Measurements from ENCODE around the gene CHD9.
"Not testable (repeated sequence)": the region's sequence is repeated elsewhere in the genome, so short reads cannot be mapped to it uniquely, and the experiment has no call there.

CHD9 gene

DNA sequence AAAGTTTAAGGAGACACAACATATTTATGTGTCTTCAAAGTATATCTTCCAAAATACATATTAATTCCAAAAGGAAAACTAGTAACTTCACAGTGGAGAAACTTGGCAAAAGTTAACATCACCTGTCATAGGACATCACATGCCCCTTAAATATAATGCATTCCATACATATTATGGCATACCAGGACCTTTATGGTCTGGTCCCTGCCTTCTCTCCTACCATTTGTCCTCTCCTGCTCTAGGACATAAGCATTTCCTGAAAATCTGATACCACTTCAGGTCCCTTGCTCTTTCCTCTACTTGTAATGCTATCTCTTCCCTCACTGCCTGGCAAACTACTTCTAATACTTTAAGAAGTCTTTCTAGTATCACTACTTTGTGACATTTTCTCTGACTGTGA is 211.4 kb downstream of the CHD9 start:
- no peaks in the 10 kb centered on the region for H4K20me1 ChIP-seq (ENCODE audit: low read depth, low read length)
- no peak overlapping the region for H3K27ac ChIP-seq (ENCODE audit: low read depth, low read length)
- H3K4me2 ChIP-seq (ENCODE audit: low read depth, low read length, poor library complexity, severe bottlenecking), result no peak overlapping the region
- no peak overlapping the region for H3K4me3 ChIP-seq (ENCODE audit: insufficient read depth, low read length, poor library complexity, severe bottlenecking)
- TF ChIP-seq, protein P1, sequence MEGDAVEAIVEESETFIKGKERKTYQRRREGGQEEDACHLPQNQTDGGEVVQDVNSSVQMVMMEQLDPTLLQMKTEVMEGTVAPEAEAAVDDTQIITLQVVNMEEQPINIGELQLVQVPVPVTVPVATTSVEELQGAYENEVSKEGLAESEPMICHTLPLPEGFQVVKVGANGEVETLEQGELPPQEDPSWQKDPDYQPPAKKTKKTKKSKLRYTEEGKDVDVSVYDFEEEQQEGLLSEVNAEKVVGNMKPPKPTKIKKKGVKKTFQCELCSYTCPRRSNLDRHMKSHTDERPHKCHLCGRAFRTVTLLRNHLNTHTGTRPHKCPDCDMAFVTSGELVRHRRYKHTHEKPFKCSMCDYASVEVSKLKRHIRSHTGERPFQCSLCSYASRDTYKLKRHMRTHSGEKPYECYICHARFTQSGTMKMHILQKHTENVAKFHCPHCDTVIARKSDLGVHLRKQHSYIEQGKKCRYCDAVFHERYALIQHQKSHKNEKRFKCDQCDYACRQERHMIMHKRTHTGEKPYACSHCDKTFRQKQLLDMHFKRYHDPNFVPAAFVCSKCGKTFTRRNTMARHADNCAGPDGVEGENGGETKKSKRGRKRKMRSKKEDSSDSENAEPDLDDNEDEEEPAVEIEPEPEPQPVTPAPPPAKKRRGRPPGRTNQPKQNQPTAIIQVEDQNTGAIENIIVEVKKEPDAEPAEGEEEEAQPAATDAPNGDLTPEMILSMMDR (IDR thresholded peaks at IDR 0.05; ENCODE audit: insufficient read depth, low read length, poor library complexity, severe bottlenecking), result no peak
- no peak for TF ChIP-seq EZH2phosphoT487 (conservative IDR thresholded peaks at IDR 0.05; ENCODE audit: low read length)
- H2AFZ ChIP-seq (ENCODE audit: low read depth, low read length, severe bottlenecking), result no peak overlapping the region
- no peaks in the 10 kb centered on the region for H3K27me3 ChIP-seq (ENCODE audit: low read length)
- H3K36me3 ChIP-seq (ENCODE audit: low read length), result peaks cover 45% of the 10 kb centered on the region; the same call in 1 of the 2 replicates
- no peaks in the 10 kb centered on the region for H3K79me2 ChIP-seq (ENCODE audit: insufficient read depth, low read length)
- no peaks in the 10 kb centered on the region; the same call in 1 of the 2 replicates for H3F3A ChIP-seq (ENCODE audit: insufficient read depth)
- no peak overlapping the region for H3K9ac ChIP-seq (ENCODE audit: low read length)
- H3K9me2 ChIP-seq (replicated peaks; ENCODE audit: insufficient read depth, low read length), result no peaks in the 10 kb centered on the region
- no peaks in the 10 kb centered on the region for H3K9me3 ChIP-seq (ENCODE audit: insufficient read depth, low read length)

DNA sequence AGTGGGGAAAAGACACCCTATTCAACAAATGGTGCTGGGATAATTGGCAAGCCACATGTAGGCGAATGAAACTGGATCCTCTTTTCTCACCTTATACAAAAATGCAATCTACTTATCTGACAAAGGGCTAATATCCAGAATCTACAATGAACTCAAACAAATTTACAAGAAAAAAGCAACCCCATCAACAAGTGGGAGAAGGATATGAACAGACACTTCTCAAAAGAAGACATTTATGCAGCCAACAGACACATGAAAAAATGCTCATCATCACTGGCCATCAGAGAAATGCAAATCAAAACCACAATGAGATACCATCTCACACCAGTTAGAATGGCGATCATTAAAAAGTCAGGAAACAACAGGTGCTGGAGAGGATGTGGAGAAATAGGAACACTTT is 223.7 kb downstream of the CHD9 start:
- not testable (repeated sequence) for H2AFZ ChIP-seq (ENCODE audit: low read depth, low read length, severe bottlenecking); H3K4me3 ChIP-seq (ENCODE audit: insufficient read depth, low read length, poor library complexity, severe bottlenecking); H3K27me3 ChIP-seq (ENCODE audit: low read length); H3K9ac ChIP-seq (ENCODE audit: low read length); H3K9me3 ChIP-seq (ENCODE audit: insufficient read depth, low read length); H4K20me1 ChIP-seq (ENCODE audit: low read depth, low read length); H3K9me2 ChIP-seq (replicated peaks; ENCODE audit: insufficient read depth, low read length); H3K27ac ChIP-seq (ENCODE audit: low read depth, low read length); H3K4me2 ChIP-seq (ENCODE audit: low read depth, low read length, poor library complexity, severe bottlenecking); H3K79me2 ChIP-seq (ENCODE audit: insufficient read depth, low read length)
- Histone ChIP-seq H3F3A (ENCODE audit: insufficient read depth) (peaks cover 10% of the 10 kb centered on the region; the same call in 1 of the 2 replicates), H3K36me3 (ENCODE audit: low read length) (peaks cover 33% of the 10 kb centered on the region)

DNA sequence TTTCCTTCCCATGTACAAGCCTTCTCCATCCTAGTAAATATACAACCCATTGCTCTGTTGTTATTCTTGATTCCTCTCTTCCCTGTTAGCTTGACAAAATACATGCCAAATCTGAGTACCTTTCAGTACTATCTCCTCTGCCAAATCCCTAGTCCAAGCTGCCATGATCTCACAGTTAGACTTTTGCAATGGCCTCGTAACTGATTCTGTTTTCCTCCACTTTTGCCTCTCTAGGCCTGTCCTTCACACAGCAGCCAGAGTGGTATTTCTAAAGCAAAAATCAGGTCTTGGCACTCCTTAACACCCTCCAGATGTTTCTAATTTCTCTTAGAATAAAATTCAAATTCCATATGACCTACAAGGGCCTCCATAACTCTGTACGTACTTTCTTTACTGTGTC is 226.5 kb downstream of the CHD9 start:
- peaks cover 25% of the 10 kb centered on the region for H3K36me3 ChIP-seq (ENCODE audit: low read length)
- no peak overlapping the region for H3K4me3 ChIP-seq (ENCODE audit: insufficient read depth, low read length, poor library complexity, severe bottlenecking)
- H3K9ac ChIP-seq (ENCODE audit: low read length), result no peak overlapping the region
- H3K9me3 ChIP-seq (ENCODE audit: insufficient read depth, low read length), result no peaks in the 10 kb centered on the region
- H3F3A ChIP-seq (ENCODE audit: insufficient read depth), result peaks cover 13% of the 10 kb centered on the region; the same call in 1 of the 2 replicates
- no peak overlapping the region for H3K4me2 ChIP-seq (ENCODE audit: low read depth, low read length, poor library complexity, severe bottlenecking)
- H3K9me2 ChIP-seq (replicated peaks; ENCODE audit: insufficient read depth, low read length), result no peaks in the 10 kb centered on the region
- H3K79me2 ChIP-seq (ENCODE audit: insufficient read depth, low read length), result no peaks in the 10 kb centered on the region
- H3K27me3 ChIP-seq (ENCODE audit: low read length), result no peaks in the 10 kb centered on the region
- TF ChIP-seq, protein P1 (IDR thresholded peaks at IDR 0.05; ENCODE audit: insufficient read depth, low read length, poor library complexity, severe bottlenecking), result no peak
- no peak for TF ChIP-seq EZH2phosphoT487 (conservative IDR thresholded peaks at IDR 0.05; ENCODE audit: low read length)
- no peak overlapping the region for H3K27ac ChIP-seq (ENCODE audit: low read depth, low read length)
- H2AFZ ChIP-seq (ENCODE audit: low read depth, low read length, severe bottlenecking), result no peak overlapping the region
- no peaks in the 10 kb centered on the region for H4K20me1 ChIP-seq (ENCODE audit: low read depth, low read length)

DNA sequence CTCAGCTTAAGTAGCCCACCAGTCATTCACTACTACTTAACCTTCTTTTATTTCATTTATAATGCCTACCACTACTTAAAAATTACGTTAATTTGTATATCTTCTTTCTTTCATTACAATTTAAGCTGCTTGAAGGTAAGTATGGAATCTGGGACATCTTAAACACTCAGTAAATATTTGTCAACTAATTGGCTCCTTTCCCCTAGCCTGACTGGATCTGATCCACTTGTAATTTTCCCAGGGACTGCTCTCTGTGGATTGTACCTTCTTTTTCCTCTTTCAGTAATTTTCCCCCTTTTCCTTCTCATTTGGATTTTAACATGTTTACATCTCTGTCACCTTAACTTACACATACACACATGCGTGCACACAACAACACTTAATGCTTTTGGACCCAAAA is 227.1 kb downstream of the CHD9 start:
- TF ChIP-seq, protein P1 (IDR thresholded peaks at IDR 0.05; ENCODE audit: insufficient read depth, low read length, poor library complexity, severe bottlenecking), result no peak
- no peak for TF ChIP-seq EZH2phosphoT487 (conservative IDR thresholded peaks at IDR 0.05; ENCODE audit: low read length)
- H4K20me1 ChIP-seq (ENCODE audit: low read depth, low read length), result no peaks in the 10 kb centered on the region
- no peaks in the 10 kb centered on the region for H3K27me3 ChIP-seq (ENCODE audit: low read length)
- H3K4me2 ChIP-seq (ENCODE audit: low read depth, low read length, poor library complexity, severe bottlenecking), result no peak overlapping the region
- H3K9me3 ChIP-seq (ENCODE audit: insufficient read depth, low read length), result no peaks in the 10 kb centered on the region
- H3K27ac ChIP-seq (ENCODE audit: low read depth, low read length), result no peak overlapping the region
- no peaks in the 10 kb centered on the region for H3K79me2 ChIP-seq (ENCODE audit: insufficient read depth, low read length)
- H3K4me3 ChIP-seq (ENCODE audit: insufficient read depth, low read length, poor library complexity, severe bottlenecking), result no peak overlapping the region
- H2AFZ ChIP-seq (ENCODE audit: low read depth, low read length, severe bottlenecking), result no peak overlapping the region
- peaks cover 13% of the 10 kb centered on the region; the same call in 1 of the 2 replicates for H3F3A ChIP-seq (ENCODE audit: insufficient read depth)
- H3K9ac ChIP-seq (ENCODE audit: low read length), result no peak overlapping the region
- H3K36me3 ChIP-seq (ENCODE audit: low read length), result peaks cover 24% of the 10 kb centered on the region
- H3K9me2 ChIP-seq (replicated peaks; ENCODE audit: insufficient read depth, low read length), result no peaks in the 10 kb centered on the region
